Vagina (tissue), 2 donors: ENCODE data around the gene CAAP1.

Experiments
- POLR2AphosphoS5 ChIP-seq, 2 donors: sonication (generic); formaldehyde crosslinking; IDR thresholded peaks; one replicate each; pipeline ENCODE4 v1.9.0; 2017; ENCODE audit warnings: antibody characterized with exemption in 2 of 2, mild to moderate bottlenecking in 2 of 2, low read depth in 1 of 2; ENCODE audit not compliant: insufficient read depth in 1 of 2
- TF ChIP-seq, protein P1 (sequence below), 3 experiments: fragments of 450-650 bp in 2 of 3; fragments of 200-600 bp in 1 of 3; sonication (generic) in 1 of 3; IDR thresholded peaks; one replicate each; pipeline ENCODE4 v1.5.1; 2017 to 2019; ENCODE audit warnings: antibody characterized with exemption in 3 of 3, mild to moderate bottlenecking in 2 of 3, moderate library complexity in 2 of 3

DNA sequence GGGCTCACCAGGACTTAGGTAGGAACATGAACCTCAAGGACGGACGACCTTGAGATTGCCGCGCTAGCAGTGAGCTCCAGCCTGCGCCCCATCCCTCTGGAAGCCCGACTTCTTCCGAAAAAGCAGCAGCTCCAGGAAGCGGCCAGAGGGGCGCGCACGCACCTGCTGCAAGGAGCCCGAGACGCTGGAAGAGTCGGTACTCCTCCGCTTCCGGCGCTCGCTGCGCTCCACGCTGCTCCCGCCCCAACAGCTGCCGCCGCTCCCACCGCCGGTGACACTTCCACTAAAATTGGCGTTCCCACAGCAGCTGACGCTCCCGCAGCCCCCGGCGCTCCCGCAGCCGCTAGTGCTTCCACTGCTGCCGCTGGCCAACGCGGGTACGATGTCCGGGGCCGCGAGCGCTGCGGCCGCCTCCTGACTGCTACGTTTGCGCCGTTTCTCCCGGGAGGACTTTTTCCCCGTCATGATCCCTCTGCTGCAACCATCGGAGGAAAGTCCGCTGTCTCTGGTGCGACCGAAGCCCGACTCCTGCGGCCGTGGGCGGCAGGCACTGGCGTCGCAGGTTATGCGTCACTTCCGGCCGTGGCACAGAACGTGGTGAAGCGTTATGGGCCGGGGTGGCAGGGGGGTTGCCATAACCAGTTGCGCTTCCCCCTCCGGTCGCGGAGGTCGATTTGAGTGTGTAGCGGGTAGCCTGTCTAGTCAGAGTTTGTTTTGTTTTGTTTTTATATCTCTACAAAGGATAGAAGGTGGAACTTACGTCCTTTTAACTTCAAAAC is at the start of gene CAAP1:
- TF ChIP-seq, protein P1, sequence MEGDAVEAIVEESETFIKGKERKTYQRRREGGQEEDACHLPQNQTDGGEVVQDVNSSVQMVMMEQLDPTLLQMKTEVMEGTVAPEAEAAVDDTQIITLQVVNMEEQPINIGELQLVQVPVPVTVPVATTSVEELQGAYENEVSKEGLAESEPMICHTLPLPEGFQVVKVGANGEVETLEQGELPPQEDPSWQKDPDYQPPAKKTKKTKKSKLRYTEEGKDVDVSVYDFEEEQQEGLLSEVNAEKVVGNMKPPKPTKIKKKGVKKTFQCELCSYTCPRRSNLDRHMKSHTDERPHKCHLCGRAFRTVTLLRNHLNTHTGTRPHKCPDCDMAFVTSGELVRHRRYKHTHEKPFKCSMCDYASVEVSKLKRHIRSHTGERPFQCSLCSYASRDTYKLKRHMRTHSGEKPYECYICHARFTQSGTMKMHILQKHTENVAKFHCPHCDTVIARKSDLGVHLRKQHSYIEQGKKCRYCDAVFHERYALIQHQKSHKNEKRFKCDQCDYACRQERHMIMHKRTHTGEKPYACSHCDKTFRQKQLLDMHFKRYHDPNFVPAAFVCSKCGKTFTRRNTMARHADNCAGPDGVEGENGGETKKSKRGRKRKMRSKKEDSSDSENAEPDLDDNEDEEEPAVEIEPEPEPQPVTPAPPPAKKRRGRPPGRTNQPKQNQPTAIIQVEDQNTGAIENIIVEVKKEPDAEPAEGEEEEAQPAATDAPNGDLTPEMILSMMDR (IDR thresholded peaks at IDR 0.05) = no peak
- peak; percentile 88 to 91 for TF ChIP-seq POLR2AphosphoS5 (IDR thresholded peaks at IDR 0.05; ENCODE audit: insufficient read depth in 1 of 2, low read depth in 1 of 2)
